ENCODE measurements around the gene AMPD3.
A peak's percentile ranks its signal among the peaks of the same experiment; 100 is the strongest.

AMPD3 gene

DNA sequence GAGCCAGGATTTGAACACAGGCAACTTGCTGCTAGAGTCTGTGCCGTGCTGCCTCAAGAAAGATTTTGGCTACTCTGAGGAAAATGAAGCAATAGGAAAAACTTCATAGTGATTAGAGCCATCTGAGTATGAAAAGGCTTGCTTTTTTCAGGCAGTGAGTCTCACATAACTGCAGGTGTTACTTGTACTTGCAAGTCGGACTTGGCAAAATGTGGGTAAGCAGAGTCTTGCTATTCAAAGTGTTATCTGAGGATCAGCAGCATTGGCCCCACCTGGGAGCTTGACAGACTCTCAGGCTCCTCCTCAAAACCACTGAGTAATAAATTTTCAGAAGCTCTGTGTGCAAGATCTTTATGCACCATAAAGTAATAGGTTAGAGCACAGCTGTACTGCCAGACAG, 67.9 kb downstream of the AMPD3 start:
- no peak overlapping the region for H2AFZ ChIP-seq (ENCODE audit: insufficient read depth, low read length, poor library complexity)
- no peaks in the 10 kb centered on the region for H3K4me1 ChIP-seq (ENCODE audit: control insufficient read depth in 1 of 2, insufficient read depth in 2 of 2, low read length in 2 of 2)
- peaks cover 3% of the 10 kb centered on the region in 2 experiments for H3K36me3 ChIP-seq (ENCODE audit: control insufficient read depth in 1 of 2, insufficient read depth in 2 of 2, low read length in 2 of 2)
- no peak overlapping the region for H3K4ac ChIP-seq (ENCODE audit: low read depth, low read length)
- no peak overlapping the region for H2BK120ac ChIP-seq (ENCODE audit: insufficient read depth, low read length, poor library complexity)
- H3K27ac ChIP-seq (ENCODE audit: low read depth, low read length) = no peak overlapping the region
- no peak overlapping the region for H4K91ac ChIP-seq (ENCODE audit: low read depth, low read length)
- DNase-seq = no peak
- H3K18ac ChIP-seq (ENCODE audit: low read length) = no peak overlapping the region
- no CpG with 5 or more reads among the region's 2 CpGs for WGBS (ENCODE audit: extremely low coverage, insufficient coverage, insufficient read length)
- H3K79me2 ChIP-seq (ENCODE audit: control insufficient read depth, insufficient read depth, low read length, poor library complexity) = no peaks in the 10 kb centered on the region
- no peak overlapping the region for H3K4me2 ChIP-seq (ENCODE audit: low read length)
- no peak overlapping the region for H4K12ac ChIP-seq (ENCODE audit: low read depth, low read length)
- H3K79me1 ChIP-seq (ENCODE audit: low read length) = no peaks in the 10 kb centered on the region
- no peak overlapping the region for H2BK5ac ChIP-seq (ENCODE audit: low read depth, low read length, poor library complexity)
- H4K8ac ChIP-seq (ENCODE audit: low read depth, low read length) = no peak overlapping the region
- H3K14ac ChIP-seq (ENCODE audit: low read length) = no peak overlapping the region
- H2AK5ac ChIP-seq (ENCODE audit: low read length) = no peak overlapping the region
- H3K27me3 ChIP-seq (ENCODE audit: insufficient read depth, low read length) = no peaks in the 10 kb centered on the region
- H3K23ac ChIP-seq (ENCODE audit: low read length) = no peak overlapping the region
- no peaks in the 10 kb centered on the region for H3K9me3 ChIP-seq (ENCODE audit: insufficient read depth, low read depth, low read length)
- H3K9ac ChIP-seq (ENCODE audit: low read length) = no peak overlapping the region
- H2BK12ac ChIP-seq (ENCODE audit: low read length) = no peak overlapping the region
- H3K4me3 ChIP-seq (ENCODE audit: low read depth, low read length) = no peak overlapping the region

DNA sequence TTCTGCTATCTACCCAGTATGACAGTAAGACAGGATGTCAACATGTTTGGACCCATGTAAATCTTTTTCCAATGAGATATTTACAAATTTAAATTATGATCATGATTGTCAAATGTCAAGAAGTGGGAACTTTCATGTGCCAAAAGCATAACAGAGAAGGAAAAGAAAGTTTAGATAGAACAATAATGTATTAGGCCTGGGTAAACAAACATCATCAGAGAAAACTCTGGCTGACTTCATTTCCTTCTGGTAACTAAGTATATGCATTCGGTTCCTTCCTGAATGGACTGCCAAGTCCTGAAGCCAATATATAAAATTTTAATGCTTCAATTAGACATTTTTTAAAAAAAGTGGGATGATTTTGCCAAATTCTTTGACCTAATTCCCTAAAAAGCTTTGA, 69.4 kb downstream of the AMPD3 start:
- Histone ChIP-seq H3K4me1 (ENCODE audit: control insufficient read depth in 1 of 2, insufficient read depth in 2 of 2, low read length in 2 of 2) (no peaks in the 10 kb centered on the region), H2BK5ac (ENCODE audit: low read depth, low read length, poor library complexity) (no peak overlapping the region), H2AFZ (ENCODE audit: insufficient read depth, low read length, poor library complexity) (no peak overlapping the region), H2BK120ac (ENCODE audit: insufficient read depth, low read length, poor library complexity) (no peak overlapping the region), H3K4ac (ENCODE audit: low read depth, low read length) (no peak overlapping the region), H3K27me3 (ENCODE audit: insufficient read depth, low read length) (no peaks in the 10 kb centered on the region), H3K36me3 (ENCODE audit: control insufficient read depth in 1 of 2, insufficient read depth in 2 of 2, low read length in 2 of 2) (peaks cover 3% of the 10 kb centered on the region in 2 experiments), H3K79me1 (ENCODE audit: low read length) (no peaks in the 10 kb centered on the region), H3K23ac (ENCODE audit: low read length) (no peak overlapping the region), H4K91ac (ENCODE audit: low read depth, low read length) (no peak overlapping the region), H4K8ac (ENCODE audit: low read depth, low read length) (no peak overlapping the region), H3K27ac (ENCODE audit: low read depth, low read length) (no peak overlapping the region), H3K4me3 (ENCODE audit: low read depth, low read length) (no peak overlapping the region), H3K9me3 (ENCODE audit: insufficient read depth, low read depth, low read length) (no peaks in the 10 kb centered on the region), H4K12ac (ENCODE audit: low read depth, low read length) (no peak overlapping the region), H2BK12ac (ENCODE audit: low read length) (no peak overlapping the region), H3K18ac (ENCODE audit: low read length) (no peak overlapping the region), H3K79me2 (ENCODE audit: control insufficient read depth, insufficient read depth, low read length, poor library complexity) (no peaks in the 10 kb centered on the region), H2AK5ac (ENCODE audit: low read length) (no peak overlapping the region), H3K4me2 (ENCODE audit: low read length) (no peak overlapping the region), H3K14ac (ENCODE audit: low read length) (no peak overlapping the region), H3K9ac (ENCODE audit: low read length) (no peak overlapping the region)
- no CpG with 5 or more reads among the region's 1 CpG for WGBS (ENCODE audit: extremely low coverage, insufficient coverage, insufficient read length)
- no peak for DNase-seq

DNA sequence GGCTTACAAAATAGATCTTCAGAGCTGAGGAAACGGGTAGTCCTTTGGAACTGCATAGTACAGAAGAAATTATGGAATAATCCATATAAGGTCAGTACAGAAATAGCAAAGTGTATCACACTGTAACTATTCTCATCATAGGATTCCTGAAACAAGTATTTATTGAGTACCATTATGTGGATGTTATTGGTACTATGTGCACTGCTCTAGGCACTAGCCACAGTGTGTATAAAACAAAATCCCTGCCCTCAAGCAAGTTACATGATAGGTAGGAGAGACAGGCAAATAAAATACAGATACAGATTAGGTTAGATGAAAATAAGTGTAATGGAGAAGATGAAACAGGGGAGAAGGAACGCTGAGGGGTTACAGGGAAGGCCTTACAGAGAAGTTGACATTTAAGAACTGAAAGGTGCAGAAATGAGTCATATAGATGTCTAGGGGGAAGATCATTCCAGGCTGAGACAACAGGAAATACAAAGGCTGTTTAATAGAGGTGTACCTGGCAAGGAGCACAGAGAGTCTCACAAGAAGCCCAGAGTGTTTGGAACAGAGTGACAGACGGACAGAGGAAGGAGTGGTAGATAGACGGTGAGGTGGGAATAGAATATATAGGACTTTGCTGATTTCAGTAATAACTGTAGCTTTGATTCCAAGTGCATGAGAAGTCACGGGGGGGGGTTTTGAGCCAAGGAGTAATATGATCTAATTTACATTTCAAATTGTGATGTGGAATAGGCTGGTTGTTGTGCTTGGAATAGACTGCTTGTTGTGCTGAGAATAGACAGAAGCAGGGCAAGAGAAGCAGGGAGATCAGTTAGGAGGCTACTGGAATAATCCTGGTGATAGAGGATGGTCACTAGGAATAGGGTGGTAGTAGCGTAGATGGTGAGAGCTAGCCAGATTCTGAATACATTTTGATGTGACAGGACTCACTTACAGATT, 72.2 kb downstream of the AMPD3 start:
- no peak overlapping the region for H3K9ac ChIP-seq (ENCODE audit: low read length)

DNA sequence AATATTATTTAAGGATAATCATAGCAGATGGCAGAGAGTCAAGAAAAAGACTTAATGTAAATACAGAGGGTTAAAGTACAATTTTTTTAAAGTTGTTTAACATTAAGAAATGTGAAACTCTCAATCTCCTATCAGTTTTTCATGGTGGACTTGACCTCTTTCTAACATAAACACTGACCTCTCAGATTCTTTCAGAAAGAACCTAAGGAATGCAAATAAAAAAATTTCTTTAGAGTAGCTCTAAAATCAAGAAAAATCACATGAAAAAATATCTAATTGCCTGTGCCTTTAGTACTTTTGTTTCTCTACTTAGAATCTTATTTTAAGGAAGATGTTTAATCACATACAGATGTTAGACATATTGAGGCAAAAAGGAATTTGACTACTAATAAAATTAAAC, 73.1 kb downstream of the AMPD3 start:
- no peak overlapping the region for H3K23ac ChIP-seq (ENCODE audit: low read length)
- no peaks in the 10 kb centered on the region for H3K27me3 ChIP-seq (ENCODE audit: insufficient read depth, low read length)
- no peak overlapping the region for H3K4ac ChIP-seq (ENCODE audit: low read depth, low read length)
- H2BK12ac ChIP-seq (ENCODE audit: low read length) = no peak overlapping the region
- H3K79me2 ChIP-seq (ENCODE audit: control insufficient read depth, insufficient read depth, low read length, poor library complexity) = no peaks in the 10 kb centered on the region
- H4K12ac ChIP-seq (ENCODE audit: low read depth, low read length) = no peak overlapping the region
- no peaks in the 10 kb centered on the region for H3K9me3 ChIP-seq (ENCODE audit: insufficient read depth, low read depth, low read length)
- H3K4me1 ChIP-seq (ENCODE audit: control insufficient read depth in 1 of 2, insufficient read depth in 2 of 2, low read length in 2 of 2) = no peaks in the 10 kb centered on the region
- no peaks in the 10 kb centered on the region for H3K36me3 ChIP-seq (ENCODE audit: control insufficient read depth in 1 of 2, insufficient read depth in 2 of 2, low read length in 2 of 2)
- no peak overlapping the region for H4K8ac ChIP-seq (ENCODE audit: low read depth, low read length)
- no peaks in the 10 kb centered on the region for H3K79me1 ChIP-seq (ENCODE audit: low read length)
- H3K4me3 ChIP-seq (ENCODE audit: low read depth, low read length) = no peak overlapping the region
- no peak overlapping the region for H2AFZ ChIP-seq (ENCODE audit: insufficient read depth, low read length, poor library complexity)
- no peak overlapping the region for H3K14ac ChIP-seq (ENCODE audit: low read length)
- no peak for DNase-seq
- H4K91ac ChIP-seq (ENCODE audit: low read depth, low read length) = no peak overlapping the region
- no peak overlapping the region for H3K4me2 ChIP-seq (ENCODE audit: low read length)
- no peak overlapping the region for H3K9ac ChIP-seq (ENCODE audit: low read length)
- H3K18ac ChIP-seq (ENCODE audit: low read length) = no peak overlapping the region
- no peak overlapping the region for H2BK120ac ChIP-seq (ENCODE audit: insufficient read depth, low read length, poor library complexity)
- H2AK5ac ChIP-seq (ENCODE audit: low read length) = no peak overlapping the region
- no peak overlapping the region for H2BK5ac ChIP-seq (ENCODE audit: low read depth, low read length, poor library complexity)
- no peak overlapping the region for H3K27ac ChIP-seq (ENCODE audit: low read depth, low read length)

More for the DNA sequence above, 72.2 kb downstream of the AMPD3 start:
- Histone ChIP-seq H3K79me2 (ENCODE audit: control insufficient read depth, insufficient read depth, low read length, poor library complexity) (no peaks in the 10 kb centered on the region), H2BK5ac (ENCODE audit: low read depth, low read length, poor library complexity) (no peak overlapping the region), H3K4me2 (ENCODE audit: low read length) (no peak overlapping the region), H2AK5ac (ENCODE audit: low read length) (no peak overlapping the region), H3K79me1 (ENCODE audit: low read length) (no peaks in the 10 kb centered on the region), H3K36me3 (ENCODE audit: control insufficient read depth in 1 of 2, insufficient read depth in 2 of 2, low read length in 2 of 2) (no peaks in the 10 kb centered on the region), H3K9me3 (ENCODE audit: insufficient read depth, low read depth, low read length) (no peaks in the 10 kb centered on the region), H3K18ac (ENCODE audit: low read length) (no peak overlapping the region), H3K4ac (ENCODE audit: low read depth, low read length) (no peak overlapping the region), H2BK120ac (ENCODE audit: insufficient read depth, low read length, poor library complexity) (no peak overlapping the region), H3K23ac (ENCODE audit: low read length) (no peak overlapping the region), H4K12ac (ENCODE audit: low read depth, low read length) (no peak overlapping the region), H2AFZ (ENCODE audit: insufficient read depth, low read length, poor library complexity) (no peak overlapping the region), H3K27me3 (ENCODE audit: insufficient read depth, low read length) (no peaks in the 10 kb centered on the region), H3K4me1 (ENCODE audit: control insufficient read depth in 1 of 2, insufficient read depth in 2 of 2, low read length in 2 of 2) (no peaks in the 10 kb centered on the region), H2BK12ac (ENCODE audit: low read length) (no peak overlapping the region), H3K4me3 (ENCODE audit: low read depth, low read length) (no peak overlapping the region), H3K27ac (ENCODE audit: low read depth, low read length) (peak overlapping the region; percentile 4), H3K14ac (ENCODE audit: low read length) (no peak overlapping the region), H4K8ac (ENCODE audit: low read depth, low read length) (no peak overlapping the region), H4K91ac (ENCODE audit: low read depth, low read length) (no peak overlapping the region)
- no peak for DNase-seq
- no CpG with 5 or more reads among the region's 6 CpGs for WGBS (ENCODE audit: extremely low coverage, insufficient coverage, insufficient read length)
